Uterus (tissue), 4 donors: ENCODE data around the gene NOL4. TPM values are rescaled to one million over a fixed set of nuclear protein-coding genes. Genes with fewer than 3 reads are reported as not detected.
"Not testable (repeated sequence)": the region's sequence is repeated elsewhere in the genome, so short reads cannot be mapped to it uniquely, and the experiment has no call there.

Experiments
- DNase-seq, 2 donors: peaks; one replicate each; pipeline ENCODE4 v3.0.0-alpha.2; 2019 to 2020
- H3K27ac ChIP-seq, 2 donors: fragments of 200-600 bp; sonication (generic); 1 replicate in 1 of 2; 2 replicates in 1 of 2; pipeline ENCODE4 v1.5.1; 2016 to 2018
- H3K27me3 ChIP-seq, 2 donors: fragments of 200-600 bp; sonication (generic); one replicate each; pipeline ENCODE4 v1.5.1; 2018 to 2019; ENCODE audit warnings: control low read depth in 1 of 2
- H3K36me3 ChIP-seq, 2 donors: fragments of 200-600 bp; sonication (generic); one replicate each; pipeline ENCODE4 v1.5.1; 2019; ENCODE audit warnings: control low read depth in 1 of 2
- H3K4me1 ChIP-seq, 2 donors: fragments of 200-600 bp; sonication (generic); one replicate each; pipeline ENCODE4 v1.5.1; 2018 to 2019; ENCODE audit warnings: control low read depth in 1 of 2
- H3K4me3 ChIP-seq, 2 donors: fragments of 200-600 bp; sonication (generic); 1 replicate in 1 of 2; 2 replicates in 1 of 2; pipeline ENCODE4 v1.5.1; 2018 to 2019; ENCODE audit warnings: mild to moderate bottlenecking in 1 of 2
- H3K9me3 ChIP-seq, 2 donors: fragments of 200-600 bp; sonication (generic); one replicate each; pipeline ENCODE4 v1.5.1; 2019; ENCODE audit warnings: control low read depth in 1 of 2
- CTCF ChIP-seq, 4 experiments: fragments of 200-600 bp in 2 of 4; fragments of 450-650 bp in 2 of 4; sonication (generic) in 2 of 4; IDR thresholded peaks; one replicate each; pipeline ENCODE4 v1.5.1; 2016 to 2019; ENCODE audit warnings: antibody characterized with exemption in 4 of 4, mild to moderate bottlenecking in 2 of 4, moderate library complexity in 1 of 4
- POLR2A ChIP-seq, 2 donors: fragments of 450-650 bp; IDR thresholded peaks; one replicate each; pipeline ENCODE4 v1.6.1; 2016; ENCODE audit warnings: antibody characterized with exemption in 2 of 2, mild to moderate bottlenecking in 1 of 2, moderate library complexity in 1 of 2
- intact Hi-C: fragments of 100-400 bp; cut with DNase I; formaldehyde crosslinking; loops from one replicate; pipeline ENCODE4 v1.15.1; 2023; ENCODE audit warnings: low total_unique reads
- total RNA-seq, 4 donors: library from RNA; depleted of rRNA in 3 of 4; stranded (reverse); fragments of >200 nt in 3 of 4; gene quantifications; one replicate each; pipeline versions ENCODE4 v1.1.0 to v1.2.4, GENCODE V29; 2014 to 2023
- donor health status: DM: yes; HTN: yes; CAD: no.

Gene NOL4, protein sequence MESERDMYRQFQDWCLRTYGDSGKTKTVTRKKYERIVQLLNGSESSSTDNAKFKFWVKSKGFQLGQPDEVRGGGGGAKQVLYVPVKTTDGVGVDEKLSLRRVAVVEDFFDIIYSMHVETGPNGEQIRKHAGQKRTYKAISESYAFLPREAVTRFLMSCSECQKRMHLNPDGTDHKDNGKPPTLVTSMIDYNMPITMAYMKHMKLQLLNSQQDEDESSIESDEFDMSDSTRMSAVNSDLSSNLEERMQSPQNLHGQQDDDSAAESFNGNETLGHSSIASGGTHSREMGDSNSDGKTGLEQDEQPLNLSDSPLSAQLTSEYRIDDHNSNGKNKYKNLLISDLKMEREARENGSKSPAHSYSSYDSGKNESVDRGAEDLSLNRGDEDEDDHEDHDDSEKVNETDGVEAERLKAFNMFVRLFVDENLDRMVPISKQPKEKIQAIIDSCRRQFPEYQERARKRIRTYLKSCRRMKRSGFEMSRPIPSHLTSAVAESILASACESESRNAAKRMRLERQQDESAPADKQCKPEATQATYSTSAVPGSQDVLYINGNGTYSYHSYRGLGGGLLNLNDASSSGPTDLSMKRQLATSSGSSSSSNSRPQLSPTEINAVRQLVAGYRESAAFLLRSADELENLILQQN
- total RNA-seq: 1 to 10 TPM in 1 of 4 donors, under 1 TPM in 1, not detected in 2; 0.55 to 2.1 TPM

DNA sequence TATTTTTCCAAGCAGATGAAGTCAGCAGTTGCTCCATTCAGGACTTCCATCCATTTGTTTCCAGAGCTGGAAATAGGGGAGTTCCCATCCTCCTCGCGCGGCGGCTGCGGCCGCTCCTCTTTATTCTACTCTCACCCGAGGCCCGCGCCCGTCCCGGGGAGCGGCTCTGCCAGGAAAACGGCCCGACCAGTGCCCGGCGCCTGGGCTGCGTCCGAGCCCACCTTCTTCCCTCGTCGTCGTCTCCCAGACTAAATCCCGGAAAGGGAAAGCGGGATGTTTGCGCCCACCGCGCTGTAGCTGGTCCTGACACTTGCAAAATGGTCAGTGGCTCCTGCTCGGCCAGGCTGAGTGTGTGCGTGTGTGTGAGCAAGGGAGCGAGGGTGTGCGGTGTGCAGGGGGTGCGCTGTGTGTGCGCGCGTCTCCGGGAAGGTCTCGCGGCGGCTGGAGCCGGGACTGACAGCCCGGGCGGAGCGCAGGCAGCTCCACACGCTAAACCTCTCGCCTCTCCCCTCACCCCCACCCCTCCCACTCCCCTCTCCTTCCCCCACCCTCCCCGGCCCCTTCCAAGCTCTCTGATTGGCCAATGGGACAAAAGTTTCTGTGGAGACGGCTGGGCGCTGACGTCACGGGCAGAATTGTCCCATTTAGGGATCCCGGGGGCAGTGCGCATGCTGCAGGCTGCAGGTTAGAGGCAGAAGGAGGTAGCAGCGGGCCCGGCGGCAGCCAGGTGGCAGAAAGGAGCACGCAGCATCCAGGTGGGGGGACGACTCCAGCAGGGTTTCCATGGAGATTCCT is at the start of gene NOL4:
NOL4 (minus strand) TSS at position 491 of the 795 bp plus-strand sequence. CDS start 1,660 bp downstream, outside the sequence.
- Histone ChIP-seq H3K27ac (no peak within 1 kb of the TSS), H3K4me1 (peaks cover 0 to 19% of the 10 kb centered on the region in 2 donors), H3K36me3 (no peaks in the 10 kb centered on the region), H3K4me3 (peak within 1 kb of the TSS; percentile 19 to 24), H3K9me3 (no peaks in the 10 kb centered on the region), H3K27me3 (peaks cover 0 to 38% of the 10 kb centered on the region in 2 donors)
- TF ChIP-seq POLR2A (IDR thresholded peaks at IDR 0.05) (no peak), CTCF (IDR thresholded peaks at IDR 0.05) (no peak)
- intact Hi-C loops: no loop called here
- DNase-seq: peak in 1 of 2 donors; percentile 14

GRCh38 chr18:34266029-34266428 is 41.3 kb upstream of the NOL4 start:
- H3K9me3 ChIP-seq, H3K27me3 ChIP-seq, H3K27ac ChIP-seq, DNase-seq, intact Hi-C loops, H3K4me1 ChIP-seq, H3K36me3 ChIP-seq, H3K4me3 ChIP-seq: not testable (repeated sequence)

DNA sequence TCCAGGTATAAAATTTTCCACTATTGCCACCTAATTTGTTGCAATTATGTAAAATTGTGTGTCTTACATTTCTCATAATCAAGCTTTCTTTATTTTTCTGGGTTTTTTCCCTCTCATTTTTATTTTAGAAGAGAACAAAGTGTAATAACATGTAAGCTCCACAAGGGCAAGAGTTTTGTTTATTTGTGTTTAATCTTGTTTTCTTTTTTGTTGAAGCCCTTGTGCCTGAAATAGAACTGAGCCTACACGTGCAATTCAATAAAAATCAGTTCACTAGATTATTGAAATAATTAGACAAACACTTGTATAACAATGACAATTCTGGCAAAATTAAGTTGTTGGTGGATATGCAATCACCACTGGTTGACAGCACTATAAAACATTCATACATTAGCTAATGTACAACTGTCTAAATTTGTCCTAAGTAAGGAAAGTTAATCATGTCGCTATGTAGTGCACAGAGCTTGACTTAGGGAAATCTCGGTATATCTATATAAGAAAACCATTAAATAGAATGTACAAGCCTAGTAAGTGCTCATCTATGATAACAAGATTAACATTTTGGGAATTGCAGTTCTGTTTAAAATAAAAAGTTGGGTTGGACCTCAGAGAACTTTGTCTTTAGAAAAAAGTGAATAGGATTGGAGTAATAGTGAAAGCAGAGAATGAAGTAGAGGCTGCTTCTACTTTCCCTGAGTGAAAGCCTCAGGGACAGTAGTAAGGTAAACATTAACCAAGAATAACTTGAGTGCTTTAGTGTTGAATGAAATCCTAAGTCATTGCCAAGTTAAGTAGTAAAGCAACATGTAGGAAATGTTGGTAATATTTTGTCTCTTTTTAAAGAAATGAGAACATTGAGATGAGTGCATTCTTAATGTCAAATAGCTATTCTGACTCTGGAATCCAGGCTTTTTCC is 37.4 kb upstream of the NOL4 start:
- H3K27ac ChIP-seq: no peak overlapping the region
- no peak for DNase-seq
- TF ChIP-seq CTCF (IDR thresholded peaks at IDR 0.05): no peak
- TF ChIP-seq POLR2A (IDR thresholded peaks at IDR 0.05): no peak
- no peaks in the 10 kb centered on the region for H3K36me3 ChIP-seq
- H3K9me3 ChIP-seq: no peaks in the 10 kb centered on the region
- H3K4me3 ChIP-seq: no peak overlapping the region
- H3K4me1 ChIP-seq: no peaks in the 10 kb centered on the region
- intact Hi-C loops: no loop called here
- no peaks in the 10 kb centered on the region for H3K27me3 ChIP-seq

DNA sequence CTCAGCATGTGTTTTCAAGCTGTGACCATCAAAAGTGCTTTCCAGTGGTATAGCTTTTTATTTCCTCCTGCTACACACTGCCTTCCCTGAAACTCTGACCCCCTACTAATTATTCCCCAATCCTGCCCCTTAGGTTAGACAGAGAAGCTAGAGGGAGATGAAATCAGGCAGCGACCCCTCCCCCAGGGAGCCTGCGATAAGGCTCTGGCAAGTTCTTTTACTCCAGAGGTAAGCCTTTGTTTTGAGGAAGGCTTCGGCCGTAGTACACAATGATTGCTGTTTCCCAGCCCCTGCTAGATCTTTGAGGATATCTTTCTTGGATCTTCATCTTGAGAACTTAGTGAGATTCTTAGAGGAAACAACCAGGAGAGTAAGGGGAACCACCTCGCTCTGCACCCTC is 33.5 kb upstream of the NOL4 start:
- H3K27me3 ChIP-seq: no peaks in the 10 kb centered on the region
- DNase-seq: no peak

More for the DNA sequence above, 33.5 kb upstream of the NOL4 start:
- TF ChIP-seq POLR2A (IDR thresholded peaks at IDR 0.05) (no peak), CTCF (IDR thresholded peaks at IDR 0.05) (no peak)
- no peaks in the 10 kb centered on the region for H3K9me3 ChIP-seq
- intact Hi-C loops: no loop called here
- no peaks in the 10 kb centered on the region for H3K4me1 ChIP-seq
- no peaks in the 10 kb centered on the region for H3K36me3 ChIP-seq
- H3K27ac ChIP-seq: no peak overlapping the region
- no peak overlapping the region for H3K4me3 ChIP-seq
